SK-N-MC (cell line): Measurements from ENCODE around the gene LRRN2.

Experiments used
- EZH2 ChIP-seq: fragments of 200-600 bp; sonication (generic); IDR thresholded peaks from one replicate; pipeline ENCODE4 v1.6.1; 2017; ENCODE audit warnings: antibody characterized with exemption
- POLR2AphosphoS5 ChIP-seq: IDR thresholded peaks from 2 replicates; pipeline ENCODE4 v1.6.1; 2012; ENCODE audit warnings: mild to moderate bottlenecking, low read depth, low read length, borderline replicate concordance

- no peak for TF ChIP-seq POLR2AphosphoS5
- TF ChIP-seq EZH2: no peak
Observed at GRCh38 chr1:204616641-204617040, 68.9 kb downstream of the LRRN2 start.
